OCI-LY3 (cell line): Measurements from ENCODE around the gene VPS72.

Source experiments
- CTCF ChIP-seq: fragments of 200-600, 300-600 bp; sonication (generic); IDR thresholded peaks from 2 replicates; pipeline ENCODE4 v1.5.1; 2014; ENCODE audit warnings: antibody characterized with exemption, low read length, low read depth
- EZH2phosphoT487 ChIP-seq: fragments of 200-600 bp; shearing (Covaris generic); IDR thresholded peaks from 2 replicates; pipeline ENCODE4 v1.6.1; 2018; ENCODE audit warnings: antibody characterized with exemption, mixed run types, low read depth

- TF ChIP-seq CTCF (no peak), EZH2phosphoT487 (no peak)
Measured at GRCh38 chr1:151164732-151165280, 25.2 kb downstream of the VPS72 start.
